Eye (tissue), 1 donor: ENCODE results near the gene POU6F1.

Experiments
- DNase-seq: peaks from one replicate; pipeline ENCODE4 v3.0.0-alpha.2; 2015

POU6F1 gene

GRCh38 chr12:51196547-51196946, 21.3 kb downstream of the POU6F1 start:
- no peak for DNase-seq

GRCh38 chr12:51195841-51196240, 22.0 kb downstream of the POU6F1 start:
- DNase-seq, result no peak

- no peak for DNase-seq
Measured at GRCh38 chr12:51192284-51192671, 25.6 kb downstream of the POU6F1 start.

- DNase-seq, result no peak
Measured at GRCh38 chr12:51191516-51192283, 26.2 kb downstream of the POU6F1 start.

GRCh38 chr12:51190820-51191219, 27.0 kb downstream of the POU6F1 start:
- no peak for DNase-seq

- no peak for DNase-seq
Measured at GRCh38 chr12:51189790-51190355, 28.0 kb downstream of the POU6F1 start.

GRCh38 chr12:51188359-51189051, 29.4 kb downstream of the POU6F1 start:
- DNase-seq, result no peak

GRCh38 chr12:51187370-51187987, 30.4 kb downstream of the POU6F1 start:
- no peak for DNase-seq

GRCh38 chr12:51186465-51187085, 31.3 kb downstream of the POU6F1 start:
- no peak for DNase-seq

GRCh38 chr12:51185171-51185717, 32.6 kb downstream of the POU6F1 start:
- DNase-seq, result no peak

GRCh38 chr12:51183816-51184215, 34.0 kb downstream of the POU6F1 start:
- DNase-seq, result peak; percentile 72

- no peak for DNase-seq
Measured at GRCh38 chr12:51183349-51183748, 34.5 kb downstream of the POU6F1 start.

- DNase-seq, result no peak
Measured at GRCh38 chr12:51181558-51181957, 36.3 kb downstream of the POU6F1 start.

- no peak for DNase-seq
Measured at GRCh38 chr12:51177897-51178296, 40.0 kb downstream of the POU6F1 start.

- no peak for DNase-seq
Measured at GRCh38 chr12:51174501-51174900, 43.4 kb downstream of the POU6F1 start.

GRCh38 chr12:51172515-51173431, 45.1 kb downstream of the POU6F1 start, which contains the start of gene TFCP2:
TSS of gene TFCP2 (minus strand) at chr12:51173135. CDS start at chr12:51172422, 713 bp downstream.
- peak; percentile 98 for DNase-seq

- no peak for DNase-seq
Measured at GRCh38 chr12:51171884-51172514, 45.9 kb downstream of the POU6F1 start.

- DNase-seq, result no peak
Measured at GRCh38 chr12:51163795-51164194, 54.1 kb downstream of the POU6F1 start.

- DNase-seq, result no peak
Measured at GRCh38 chr12:51162217-51162616, 55.6 kb downstream of the POU6F1 start.

GRCh38 chr12:51160814-51161459, 56.9 kb downstream of the POU6F1 start:
- no peak for DNase-seq
